Skin of body (tissue), 2 donors: Measurements from ENCODE around the gene LRMDA. TPM values are rescaled to one million over a fixed set of nuclear protein-coding genes. Genes with fewer than 3 reads are reported as not detected.
A peak's percentile ranks its signal among the peaks of the same experiment; 100 is the strongest.

ENCODE experiments used
- DNase-seq: peaks from one replicate; lab custom pipeline; 2025; lab: John Stamatoyannopoulos, UW
- total RNA-seq: library from RNA; depleted of rRNA; stranded (reverse); fragments of >200 nt; gene quantifications from one replicate; pipeline ENCODE4 v1.2.3, GENCODE V29; 2014

LRMDA gene
- total RNA-seq, 1 donor from 2014 or later: 12.7 TPM

DNA sequence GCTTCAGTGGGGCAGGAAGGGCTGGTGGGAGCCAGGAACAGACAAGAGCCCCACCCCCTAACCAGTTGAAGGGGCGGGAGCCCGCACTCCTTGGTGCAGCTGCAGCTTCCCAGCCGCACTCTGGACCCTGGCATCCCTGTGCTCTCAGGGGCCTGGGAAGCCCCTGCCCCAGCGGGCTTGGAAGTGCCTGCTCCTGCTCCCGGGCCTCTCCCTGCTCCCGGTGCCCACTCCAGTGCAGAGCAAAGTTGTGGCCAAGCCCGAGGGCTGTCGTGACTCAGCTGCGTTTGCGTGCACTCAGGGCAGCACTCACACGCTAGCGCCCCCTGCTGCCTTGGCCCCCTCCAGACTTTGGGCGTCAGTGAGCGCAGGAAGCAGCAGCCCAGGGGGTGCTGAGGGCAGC, 883.8 kb downstream of the LRMDA start:
- no peak for DNase-seq

DNA sequence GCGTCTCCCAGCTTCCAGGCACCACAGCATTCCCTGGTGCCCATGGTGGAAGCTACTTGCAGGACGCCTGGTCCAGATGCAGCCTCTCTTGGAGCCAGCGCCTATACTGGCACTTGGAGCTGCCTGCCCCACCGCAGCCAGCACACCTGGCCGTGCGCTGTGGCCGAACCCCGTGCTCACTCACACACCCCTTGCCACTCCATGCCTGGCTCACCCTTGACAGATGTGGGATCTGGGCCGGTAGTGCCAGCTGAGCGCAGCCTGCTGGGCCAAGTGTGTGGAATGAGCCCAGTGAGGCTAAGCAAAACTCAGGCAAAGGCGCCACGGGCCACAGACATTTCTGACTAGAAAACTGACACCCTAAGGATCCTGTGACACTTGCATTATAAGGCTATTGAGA, 884.8 kb downstream of the LRMDA start:
- no peak for DNase-seq

DNA sequence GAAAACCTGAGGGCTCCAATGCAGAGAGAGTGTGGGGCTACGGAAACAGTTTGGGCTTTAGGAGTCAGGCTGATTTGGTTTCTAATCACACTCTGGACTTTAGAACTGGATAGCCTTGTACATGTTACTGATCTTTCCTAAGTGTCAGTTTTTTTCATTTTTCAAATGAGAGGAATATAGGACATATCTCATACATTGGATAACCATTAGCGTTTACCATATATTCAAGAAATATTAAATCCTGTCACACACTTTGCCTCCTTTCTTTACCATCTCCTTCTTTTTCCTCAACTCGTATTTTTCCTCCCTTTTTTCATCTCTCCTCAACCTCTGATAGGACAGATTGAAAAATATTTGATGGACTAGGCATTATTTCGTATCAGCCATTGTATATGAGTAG, 885.7 kb downstream of the LRMDA start:
- no peak for DNase-seq

DNA sequence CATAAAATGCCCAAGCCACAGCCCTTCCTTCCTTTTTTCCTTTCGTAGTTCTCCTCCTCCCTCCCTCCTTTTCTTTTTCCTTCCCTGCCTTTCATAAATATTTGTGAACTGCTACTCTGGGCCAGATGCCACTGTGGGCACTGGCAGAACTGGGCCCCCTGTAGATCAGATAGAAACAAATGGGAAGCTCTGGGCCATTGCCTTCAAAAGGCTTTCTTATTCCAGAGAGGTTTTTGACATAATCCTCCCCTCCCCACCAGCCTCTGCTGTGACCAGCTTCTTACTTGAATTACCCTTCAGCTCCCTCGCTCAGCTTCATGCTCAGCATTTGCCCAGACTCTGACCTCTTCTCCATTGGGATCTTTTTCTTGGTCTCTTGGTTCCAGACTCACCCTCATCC, 886.8 kb downstream of the LRMDA start:
- no peak for DNase-seq

DNA sequence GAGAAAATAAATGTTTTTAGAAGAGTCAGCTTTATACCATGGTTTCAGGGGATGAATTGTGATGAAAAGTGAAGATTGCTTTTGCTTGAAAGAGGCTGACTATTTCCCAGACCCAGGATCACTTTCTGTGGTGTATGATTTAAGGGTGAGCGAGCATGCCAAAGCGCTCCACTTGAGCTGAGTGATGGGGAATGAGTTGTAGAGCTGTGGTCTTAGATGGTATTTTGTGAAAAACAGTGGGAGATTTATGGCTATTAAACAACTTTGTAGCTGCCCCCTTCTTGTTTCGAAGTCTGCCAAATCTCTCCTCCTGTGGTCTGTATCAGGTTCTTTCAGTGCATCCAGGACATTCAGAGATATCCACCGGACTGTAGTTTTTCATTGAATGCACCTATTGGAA, 888.2 kb downstream of the LRMDA start:
- DNase-seq: no peak

DNA sequence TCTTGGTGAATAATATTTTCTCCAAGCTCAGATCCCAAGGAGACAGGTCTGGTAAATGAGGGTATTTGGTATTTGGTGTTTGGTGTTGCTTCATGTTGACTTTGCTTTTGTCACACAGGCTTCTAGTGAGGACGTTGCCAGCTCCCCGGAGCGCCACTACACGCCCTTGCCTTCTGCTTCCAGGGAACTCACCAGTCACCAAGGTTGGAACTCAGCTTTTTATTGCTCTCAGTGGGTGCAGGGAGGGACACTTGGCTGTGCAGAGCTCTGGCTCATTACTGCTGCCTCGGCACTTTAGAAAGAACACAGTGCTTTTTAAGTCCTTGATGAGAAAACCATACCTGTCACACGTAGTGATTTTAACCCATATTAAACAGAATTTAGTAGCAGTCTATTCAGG, 892.9 kb downstream of the LRMDA start:
- no peak for DNase-seq

DNA sequence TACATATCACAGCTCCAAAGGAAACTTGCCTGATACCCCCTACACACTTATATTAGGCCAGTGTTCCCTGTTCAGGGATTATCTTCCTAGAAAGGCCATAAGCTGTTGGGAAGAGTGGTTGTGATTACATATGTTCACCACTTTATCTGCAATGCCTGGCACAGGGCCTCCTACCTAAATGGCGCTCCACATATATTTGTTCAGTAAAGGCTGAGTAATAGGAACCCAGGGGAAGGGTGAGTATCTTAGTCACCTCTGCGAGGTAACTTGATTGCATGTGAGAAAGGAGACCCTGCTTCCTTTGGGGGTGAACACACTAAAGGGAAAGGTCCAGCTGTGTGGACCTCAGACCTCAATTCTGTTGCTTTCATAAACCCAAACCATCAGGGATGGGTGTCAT, 896.0 kb downstream of the LRMDA start:
- no peak for DNase-seq

DNA sequence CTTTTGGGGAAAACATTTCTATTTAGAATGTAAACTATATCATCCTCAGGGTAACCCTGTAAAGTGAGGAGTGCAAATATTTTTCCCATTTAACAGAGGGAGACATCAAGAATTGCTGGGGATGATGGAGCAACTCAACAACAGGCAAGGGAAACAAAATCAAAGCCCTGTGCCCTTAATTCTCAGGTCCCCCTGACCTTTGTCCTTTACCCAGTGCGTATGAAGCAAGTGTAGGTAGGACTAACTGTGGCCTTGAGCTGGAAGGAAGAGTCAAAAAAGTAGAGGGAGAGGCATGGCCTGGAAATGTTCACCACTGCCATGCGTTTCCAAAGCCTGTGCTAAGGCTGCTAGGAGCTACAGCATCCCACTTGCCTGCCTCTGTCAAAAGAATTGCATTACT, 896.9 kb downstream of the LRMDA start:
- no peak for DNase-seq

DNA sequence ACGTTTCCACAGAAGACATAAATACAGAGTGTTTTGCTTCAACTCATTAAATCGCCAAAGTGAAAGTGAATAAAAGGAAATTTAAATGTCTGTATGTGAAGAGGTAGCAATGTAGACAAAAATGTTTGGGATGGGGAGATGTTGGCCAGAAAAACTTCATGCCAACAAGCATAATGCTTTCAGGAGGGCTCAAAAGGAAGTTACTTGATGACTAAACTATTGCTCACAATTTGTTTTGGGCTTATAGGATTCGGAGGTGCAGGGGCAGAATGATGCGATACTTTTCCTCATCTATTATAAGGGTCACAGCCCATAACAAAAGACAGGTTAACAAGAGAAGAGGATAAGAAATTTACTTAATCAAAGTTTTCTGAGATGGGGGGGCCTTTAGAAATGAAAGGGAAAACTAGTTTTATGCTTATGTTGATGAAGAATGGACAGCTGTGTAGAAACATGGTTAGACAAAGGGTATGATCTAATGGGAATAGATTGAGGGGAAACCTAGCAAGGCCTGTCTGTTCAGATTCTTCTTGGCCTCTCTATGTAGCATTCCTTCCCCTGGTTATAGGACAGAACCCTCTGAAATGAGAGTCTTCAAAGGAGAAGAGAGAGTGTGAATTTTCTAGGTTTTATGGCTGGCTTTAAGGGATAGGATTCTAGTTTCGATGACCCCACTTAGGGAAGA, 898.6 kb downstream of the LRMDA start:
- DNase-seq: no peak

DNA sequence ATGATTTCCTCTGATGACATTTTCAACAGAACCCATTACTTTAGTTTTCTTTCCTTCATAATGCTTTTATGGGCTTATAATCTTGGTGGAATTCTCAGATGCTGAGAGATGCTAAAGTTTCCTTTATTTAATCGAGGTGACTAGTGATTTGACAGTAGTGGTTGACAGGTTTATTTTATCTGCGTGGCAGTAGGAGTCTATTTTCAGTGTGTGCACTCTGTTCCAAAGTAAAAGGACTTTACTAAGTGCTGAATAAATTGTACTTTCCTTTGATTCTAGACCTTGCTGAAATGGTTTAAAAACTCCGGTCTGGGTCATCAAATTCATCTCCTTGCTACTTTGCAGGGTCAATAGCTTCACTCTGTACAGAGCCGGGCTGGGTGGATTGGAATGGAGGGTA, 900.3 kb downstream of the LRMDA start:
- no peak for DNase-seq

DNA sequence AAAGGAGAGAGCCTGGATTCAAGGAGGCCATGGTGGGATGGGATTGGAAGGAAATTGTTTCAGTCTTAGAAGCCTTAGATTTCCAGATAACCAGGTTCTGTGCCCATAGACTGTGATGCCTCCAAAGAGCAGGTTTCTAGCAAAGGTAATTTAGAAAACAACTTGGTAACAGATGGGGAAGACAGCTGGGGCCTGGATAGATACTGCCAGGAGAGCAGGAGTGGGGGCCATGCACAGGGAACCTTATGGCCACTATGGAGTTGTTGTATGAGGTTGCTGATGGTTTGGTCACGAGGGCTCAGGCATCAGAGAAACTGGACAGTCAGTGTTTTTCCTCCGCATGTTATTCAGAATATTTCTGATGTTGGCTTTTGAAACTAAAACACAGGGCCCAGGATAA, 901.9 kb downstream of the LRMDA start:
- DNase-seq: no peak

DNA sequence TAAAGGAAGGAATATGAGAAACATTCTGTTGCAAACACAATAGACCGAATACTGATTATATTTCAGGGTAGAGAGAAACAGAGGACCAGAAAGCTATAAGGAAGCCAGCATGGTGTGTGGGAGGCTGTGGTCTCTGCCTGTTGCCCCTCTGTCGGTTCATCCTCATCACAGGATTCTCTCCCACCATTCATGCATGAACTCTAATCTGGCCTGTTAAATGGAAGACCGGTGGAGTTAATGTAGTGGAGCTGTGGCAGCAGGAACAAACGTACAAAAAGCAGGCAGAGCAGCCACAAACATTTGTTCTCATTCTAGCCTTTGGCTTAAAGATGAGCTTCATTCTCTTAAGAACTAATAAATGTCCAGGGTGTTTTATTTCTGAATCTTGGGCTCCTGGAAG, 902.4 kb downstream of the LRMDA start:
- no peak for DNase-seq

DNA sequence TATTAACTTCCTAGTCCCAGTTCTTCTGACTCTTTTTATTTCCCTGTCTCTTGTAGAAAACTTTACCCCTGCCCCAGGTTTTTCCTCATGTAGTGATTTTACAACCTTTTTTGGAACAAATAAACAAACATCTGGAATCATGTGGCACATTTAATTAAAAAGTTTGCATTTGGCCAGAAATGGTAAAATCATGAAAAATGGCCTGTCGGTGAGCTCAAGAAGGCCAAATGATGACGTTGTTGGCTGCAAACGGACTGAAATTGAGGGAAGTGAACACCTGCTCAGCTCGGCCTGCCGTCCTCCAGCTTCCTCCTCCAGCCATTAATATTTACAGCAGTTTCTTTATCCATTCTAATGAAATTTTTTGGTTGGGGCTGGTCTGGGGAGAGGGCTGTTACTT, 902.8 kb downstream of the LRMDA start:
- DNase-seq: peak; percentile 68

DNA sequence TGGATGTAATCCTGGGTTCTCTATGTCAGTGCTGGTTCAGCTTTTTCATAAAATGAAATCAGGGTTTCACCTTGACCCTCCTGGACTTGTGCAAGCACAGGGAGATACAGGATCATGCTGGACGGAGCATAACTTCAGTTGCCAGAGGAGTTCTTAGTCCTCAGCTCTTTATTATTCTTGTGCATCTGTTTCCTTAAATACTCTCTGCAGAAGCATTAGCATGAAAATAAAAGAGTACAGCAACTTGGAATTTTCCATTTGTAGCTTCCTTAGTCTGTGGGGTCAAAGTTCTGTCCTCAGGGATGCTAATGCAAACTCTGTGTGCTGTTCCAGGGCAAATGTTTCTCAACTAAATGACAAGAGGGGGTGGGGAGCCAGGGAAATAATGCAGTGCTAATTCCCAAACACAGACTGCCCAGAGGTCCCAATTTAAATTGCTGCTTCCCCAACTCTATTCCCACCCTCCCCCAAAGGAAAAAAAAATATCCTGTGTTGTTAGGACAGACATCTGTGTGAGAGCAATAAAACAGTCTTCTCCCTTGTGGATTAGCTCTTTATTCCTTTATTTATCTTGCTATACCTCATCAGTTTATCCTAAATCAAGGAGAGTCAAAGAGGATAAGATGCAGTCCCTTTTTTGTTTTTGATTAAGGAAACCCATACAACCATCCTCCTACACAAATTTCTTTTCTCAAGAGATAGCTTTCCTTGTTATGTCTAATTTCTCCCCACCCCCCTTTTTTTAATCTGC, 905.0 kb downstream of the LRMDA start:
- peak; percentile 90 for DNase-seq

DNA sequence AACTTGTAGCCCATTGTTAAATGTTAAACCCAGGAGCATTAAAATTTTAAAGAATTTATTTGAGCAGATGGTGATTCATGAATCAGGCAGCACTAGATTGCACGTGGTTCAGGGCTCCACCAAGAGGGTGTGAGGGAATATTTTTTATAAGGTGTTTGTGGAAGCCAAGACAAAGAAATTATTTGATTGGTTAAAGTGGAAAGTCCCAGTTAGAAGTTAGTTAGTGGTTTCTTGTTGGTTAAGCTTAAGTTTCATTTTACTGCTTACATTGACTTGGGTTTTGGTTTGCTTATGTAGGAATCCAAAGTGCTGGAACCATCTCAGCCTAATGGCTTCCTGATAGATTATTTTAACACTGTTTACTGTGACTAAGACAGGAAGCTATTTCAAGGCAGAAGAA, 906.2 kb downstream of the LRMDA start:
- DNase-seq: no peak

DNA sequence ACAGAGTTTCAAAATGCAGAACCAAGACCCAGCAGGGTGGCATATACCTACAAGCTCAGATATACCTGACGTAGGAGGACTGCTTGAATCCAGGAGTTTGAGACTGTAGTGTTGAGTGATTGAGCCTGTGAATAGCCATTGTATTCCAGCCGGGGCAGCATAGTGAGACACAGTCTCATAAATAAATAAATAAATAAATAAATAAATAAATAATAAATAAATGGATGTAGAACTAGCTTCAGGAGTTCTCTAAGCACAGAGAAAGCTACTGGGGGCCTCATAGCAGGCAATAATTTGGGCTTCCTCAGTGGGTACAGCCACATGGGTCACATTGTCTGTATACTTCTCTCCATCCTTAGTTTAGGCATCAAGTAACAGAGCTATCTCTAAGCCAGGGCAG, 906.8 kb downstream of the LRMDA start:
- no peak for DNase-seq

DNA sequence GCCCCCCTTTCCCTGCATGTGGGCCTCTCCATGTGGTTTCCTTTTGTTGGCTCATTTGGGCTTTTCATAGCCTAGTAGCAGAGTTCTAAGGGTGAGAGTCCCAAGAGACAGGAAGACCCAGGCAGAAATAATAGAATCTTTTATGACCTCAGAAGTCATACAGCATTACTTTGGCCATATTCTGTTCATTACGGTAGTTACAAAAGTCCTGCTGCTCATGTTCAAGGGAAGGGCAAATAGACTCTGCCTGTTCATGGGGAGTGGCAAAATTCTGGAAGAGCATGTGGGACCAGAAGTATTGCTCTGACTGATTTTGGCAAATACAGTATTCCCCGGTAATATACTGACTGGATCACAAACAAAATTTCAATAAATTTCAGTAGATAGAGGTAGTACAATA, 910.3 kb downstream of the LRMDA start:
- no peak for DNase-seq

DNA sequence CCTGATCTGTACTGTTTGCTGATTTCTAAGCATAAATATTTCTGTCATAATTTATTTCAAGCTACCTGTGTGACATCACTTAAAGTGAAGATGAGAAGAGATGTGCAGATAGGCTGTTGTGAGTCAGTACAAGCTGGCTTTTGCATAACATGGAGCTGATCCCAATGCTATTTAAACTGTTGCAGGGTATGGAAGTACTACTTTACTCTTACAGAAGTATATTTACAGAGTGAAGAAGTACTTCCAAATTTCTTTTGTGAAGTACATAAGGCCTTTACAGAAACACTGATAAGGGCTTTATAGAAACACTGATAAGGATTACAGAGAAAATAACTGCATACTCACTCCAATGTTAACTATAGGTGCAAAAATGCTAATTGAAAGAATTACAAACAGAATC, 911.6 kb downstream of the LRMDA start:
- DNase-seq: no peak

DNA sequence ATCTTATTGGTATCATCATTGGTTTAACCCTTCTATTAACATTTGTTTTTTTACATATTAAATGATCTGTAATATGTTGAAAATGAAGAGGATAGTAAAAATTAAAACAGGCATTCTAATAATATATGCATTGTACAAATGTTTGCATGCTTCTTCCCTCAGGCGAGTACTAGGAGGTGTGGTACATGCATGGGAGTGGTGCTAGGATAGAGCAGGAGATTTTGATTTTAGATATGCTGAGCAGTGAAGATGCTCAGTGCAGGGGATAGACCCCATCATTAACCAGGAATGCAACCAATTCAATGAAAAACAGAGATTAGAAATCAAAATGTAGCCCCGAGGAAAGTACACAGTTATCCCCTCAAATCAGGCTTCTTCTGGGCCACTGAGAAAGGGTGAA, 916.4 kb downstream of the LRMDA start:
- DNase-seq: no peak

DNA sequence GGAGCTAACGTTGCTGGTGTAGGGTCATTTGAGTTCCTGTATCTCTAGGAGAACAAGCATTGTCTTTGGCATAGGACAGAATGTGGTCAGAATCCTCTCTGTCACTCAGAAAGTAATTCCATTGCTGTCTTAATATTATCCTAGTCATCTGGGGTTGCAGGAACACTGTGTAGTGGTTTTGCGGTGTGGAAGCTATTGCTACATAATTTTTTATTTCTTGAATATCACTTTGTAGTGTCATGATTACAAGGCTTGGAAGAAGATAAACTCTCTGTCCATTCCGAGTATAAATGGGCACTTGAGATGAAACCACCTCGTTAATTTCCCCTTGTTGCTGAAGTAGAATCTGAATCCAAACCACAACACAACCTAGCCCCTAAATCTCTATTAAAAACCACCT, 919.2 kb downstream of the LRMDA start:
- DNase-seq: no peak

DNA sequence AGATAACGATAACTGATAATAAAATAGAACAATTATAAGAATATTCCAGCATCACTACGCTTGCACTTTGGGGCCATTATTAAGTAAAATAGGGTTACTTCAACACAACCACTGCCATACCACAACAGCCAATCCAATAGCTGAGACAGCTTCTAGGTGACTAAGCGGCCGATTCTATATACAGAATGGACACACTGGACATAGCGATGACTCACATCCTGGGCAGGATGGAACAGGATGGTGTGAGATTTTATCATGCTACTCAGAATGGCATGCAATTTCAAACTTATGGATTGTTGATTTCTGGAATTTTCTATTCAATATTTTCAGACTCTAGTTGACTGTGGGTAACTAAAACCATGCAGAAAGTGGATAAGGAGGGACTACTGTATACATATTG, 920.9 kb downstream of the LRMDA start:
- DNase-seq: no peak

DNA sequence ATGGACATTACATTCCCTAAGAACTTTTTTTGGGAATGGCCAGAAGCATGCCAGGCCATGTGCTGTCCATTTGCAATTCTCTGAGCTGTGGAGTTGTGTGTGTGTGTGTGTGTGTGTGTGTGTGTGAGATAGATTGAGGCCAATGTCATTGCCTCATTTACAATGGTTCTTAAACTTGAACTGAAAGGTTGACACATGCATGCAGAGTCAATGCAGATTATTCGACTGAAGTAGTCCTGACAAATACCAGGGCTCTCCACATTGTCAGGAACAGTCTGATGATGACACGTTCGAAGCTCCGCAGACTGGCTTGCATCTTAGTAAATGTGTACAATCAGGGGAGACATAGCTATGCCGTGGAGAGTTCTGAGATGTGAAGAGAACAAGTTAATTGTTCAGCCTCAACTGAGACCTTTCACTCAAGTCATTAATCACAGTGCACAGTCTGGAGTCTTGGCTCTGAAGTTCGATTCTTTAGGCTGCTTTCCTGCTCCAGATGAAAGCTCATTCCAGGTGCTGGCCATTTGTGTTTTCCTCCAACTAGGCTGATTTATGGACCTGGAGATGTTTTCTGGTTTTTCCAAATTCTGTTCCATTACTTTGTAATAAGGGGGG, 921.9 kb downstream of the LRMDA start:
- peak; percentile 97 for DNase-seq

DNA sequence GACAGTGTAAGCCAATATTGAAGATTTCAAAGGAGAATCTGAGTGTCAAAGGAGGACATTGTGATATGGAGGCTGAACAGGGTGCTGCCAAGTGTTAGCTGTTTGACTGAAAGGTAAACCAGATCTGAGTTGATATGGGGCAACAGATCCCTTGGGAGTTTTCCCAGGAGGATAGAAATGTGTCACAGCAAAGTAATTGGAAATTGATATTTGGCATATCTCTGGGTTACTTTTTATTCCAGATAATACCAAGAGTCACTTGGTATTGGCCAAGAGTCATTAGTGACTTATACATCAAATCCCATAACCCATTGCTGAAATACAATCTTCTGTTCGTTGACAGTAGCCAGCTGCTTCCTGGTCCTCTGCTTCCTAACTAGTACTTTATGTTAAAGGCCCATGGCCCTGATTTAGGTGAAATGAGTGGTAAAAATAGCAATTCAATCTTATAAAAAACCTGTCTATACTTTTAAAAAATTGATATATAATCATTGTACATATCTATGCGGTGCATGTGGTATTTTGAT, 922.9 kb downstream of the LRMDA start:
- no peak for DNase-seq
